SK-N-SH (cell line): ENCODE measurements around the gene CCDC88B. TPM values are rescaled to one million over a fixed set of nuclear protein-coding genes. Genes with fewer than 3 reads are reported as not detected.

Experiments
- CTCF ChIA-PET: fragments of 300-600, 350-600 bp; formaldehyde crosslinking; extraction: SDS; loops from one replicate; lab custom pipeline; 2021; lab: Yijun Ruan, JAX
- POLR2A ChIA-PET: fragments of 350-600 bp; sonication (Branson Sonifier 250); formaldehyde crosslinking; extraction: SDS; loops from one replicate; lab custom pipeline; 2020; ENCODE audit warnings: antibody characterized with exemption, inconsistent platforms; lab: Yijun Ruan, JAX
- DNase-seq: peaks from one replicate; pipeline ENCODE4 v3.0.0; 2012
- H2AFZ ChIP-seq: fragments of 200-600 bp; sonication (generic); 2 replicates; pipeline ENCODE4 v1.8.1; 2016; ENCODE audit warnings: antibody characterized with exemption, mild to moderate bottlenecking, low read depth
- H3F3A ChIP-seq: fragments of 200-600 bp; sonication (generic); replicated peaks from 2 replicates; pipeline ENCODE3; 2016; ENCODE audit warnings: antibody characterized with exemption, mild to moderate bottlenecking; ENCODE audit not compliant: insufficient read depth
- H3K27ac ChIP-seq, 2 experiments: fragments of 200-500 bp in 1 of 2; fragments of 200-600 bp in 1 of 2; sonication (Bioruptor generic) in 1 of 2; sonication (generic), shearing (Covaris generic) in 1 of 2; 2 replicates each; pipeline versions ENCODE4 v1.5.1 to v1.6.1; 2014 to 2016; ENCODE audit warnings: low read depth in 2 of 2, inconsistent platforms in 1 of 2, low read length in 1 of 2, mild to moderate bottlenecking in 1 of 2, mixed read lengths in 1 of 2
- H3K27me3 ChIP-seq: fragments of 200-600 bp; sonication (generic), shearing (Covaris generic); 2 replicates; pipeline ENCODE4 v1.6.1; 2016; ENCODE audit warnings: mixed run types; ENCODE audit not compliant: insufficient read depth
- H3K36me3 ChIP-seq, 2 experiments: fragments of 200-500 bp in 1 of 2; fragments of 200-600 bp in 1 of 2; sonication (Bioruptor generic) in 1 of 2; sonication (generic) in 1 of 2; replicated peaks in 1 of 2; 2 replicates each; pipeline versions ENCODE3 to v1.5.1; 2014 to 2016; ENCODE audit warnings: low read length in 1 of 2, mild to moderate bottlenecking in 1 of 2; ENCODE audit not compliant: insufficient read depth in 2 of 2, control insufficient read depth in 1 of 2
- H3K4me1 ChIP-seq, 2 experiments: fragments of 200-500 bp in 1 of 2; fragments of 200-600 bp in 1 of 2; sonication (Bioruptor generic) in 1 of 2; sonication (generic), shearing (Covaris generic) in 1 of 2; 2 replicates each; pipeline versions ENCODE4 v1.5.1 to v1.6.1; 2014 to 2016; ENCODE audit warnings: low read depth in 1 of 2, low read length in 1 of 2, mixed run types in 1 of 2; ENCODE audit not compliant: insufficient read depth in 2 of 2, control insufficient read depth in 1 of 2
- H3K4me2 ChIP-seq: fragments of 200-600 bp; sonication (generic), shearing (Covaris generic); 2 replicates; pipeline ENCODE4 v1.6.1; 2017; ENCODE audit warnings: mixed run types
- H3K4me3 ChIP-seq, 2 experiments: fragments of 200-500 bp in 1 of 2; fragments of 200-600 bp in 1 of 2; sonication (Bioruptor generic) in 1 of 2; sonication (generic), shearing (Covaris generic) in 1 of 2; 2 replicates each; pipeline versions ENCODE4 v1.5.1 to v1.8.1; 2014 to 2016; ENCODE audit warnings: low read depth in 2 of 2, inconsistent platforms in 1 of 2, low read length in 1 of 2, mild to moderate bottlenecking in 1 of 2, mixed read lengths in 1 of 2, moderate library complexity in 1 of 2
- H3K79me2 ChIP-seq: fragments of 200-600 bp; sonication (generic); 2 replicates; pipeline ENCODE4 v1.8.1; 2017; ENCODE audit warnings: mild to moderate bottlenecking; ENCODE audit not compliant: insufficient read depth
- H3K9ac ChIP-seq: fragments of 200-600 bp; sonication (generic); 2 replicates; pipeline ENCODE4 v1.6.1; 2017; ENCODE audit warnings: mixed run types
- H3K9me2 ChIP-seq: fragments of 200-600 bp; sonication (generic); 2 replicates; pipeline ENCODE4 v1.6.1; 2017; ENCODE audit warnings: mixed run types
- H3K9me3 ChIP-seq: fragments of 200-600 bp; sonication (generic); 2 replicates; pipeline ENCODE4 v1.6.1; 2017; ENCODE audit warnings: mixed run types, mild to moderate bottlenecking, moderate library complexity
- H4K20me1 ChIP-seq: fragments of 200-600 bp; sonication (generic); 2 replicates; pipeline ENCODE4 v1.6.1; 2017; ENCODE audit warnings: mild to moderate bottlenecking, mixed run types; ENCODE audit not compliant: insufficient read depth
- CHD2 ChIP-seq: fragments of 150-350 bp; IDR thresholded peaks from 2 replicates; pipeline ENCODE4 v1.6.1; 2018; ENCODE audit warnings: low read length; ENCODE audit not compliant: partially characterized antibody
- EZH2phosphoT487 ChIP-seq: fragments of 200-600 bp; sonication (generic); IDR thresholded peaks from 2 replicates; pipeline ENCODE4 v1.6.1; 2017; ENCODE audit warnings: low read depth, mixed run types, mild to moderate bottlenecking, antibody characterized with exemption, moderate library complexity, borderline replicate concordance
- FOSL2 ChIP-seq: IDR thresholded peaks from 2 replicates; pipeline ENCODE4 v1.4.0; 2012; ENCODE audit warnings: low read depth, mild to moderate bottlenecking, moderate library complexity, borderline replicate concordance
- FOXJ3 ChIP-seq: sonication (generic); formaldehyde crosslinking; IDR thresholded peaks from 2 replicates; pipeline ENCODE4 v1.5.1; 2020; ENCODE audit warnings: mild to moderate bottlenecking, missing genetic modification reagents
- FOXM1 ChIP-seq: IDR thresholded peaks from 2 replicates; pipeline ENCODE4 v1.4.0; 2012; ENCODE audit warnings: low read depth, mild to moderate bottlenecking
- GABPA ChIP-seq: IDR thresholded peaks from 2 replicates; pipeline ENCODE4 v1.4.0; 2012; ENCODE audit warnings: low read depth, mild to moderate bottlenecking
- GATA2 ChIP-seq: sonication (generic); formaldehyde crosslinking; IDR thresholded peaks from 2 replicates; pipeline ENCODE4 v1.5.0; 2020; ENCODE audit warnings: mild to moderate bottlenecking, missing genetic modification reagents
- MXI1 ChIP-seq: IDR thresholded peaks from 2 replicates; pipeline ENCODE4 v1.6.1; 2012; ENCODE audit warnings: mild to moderate bottlenecking, low read depth, low read length, improper control_type of control experiment
- RCOR1 ChIP-seq: fragments of 150-350 bp; IDR thresholded peaks from 2 replicates; pipeline ENCODE4 v1.6.1; 2017; ENCODE audit warnings: antibody characterized with exemption, low read length
- TAF1 ChIP-seq: IDR thresholded peaks from 2 replicates; pipeline ENCODE4 v1.6.1; 2012; ENCODE audit warnings: low read depth, mild to moderate bottlenecking, low read length, moderate library complexity, borderline replicate concordance
- USF1 ChIP-seq: IDR thresholded peaks from 2 replicates; pipeline ENCODE4 v1.4.0; 2012; ENCODE audit warnings: low read depth, borderline replicate concordance
- ZBTB33 ChIP-seq: IDR thresholded peaks from 2 replicates; pipeline ENCODE4 v1.4.0; 2012; ENCODE audit warnings: low read depth, borderline replicate concordance
- WGBS: methylation state at CpG from one replicate; pipeline ENCODE4 v1.1.6; 2017; ENCODE audit warnings: low lambda C conversion rate; 5-methylcytosine and 5-hydroxymethylcytosine counted together
- polyA plus RNA-seq, 3 experiments: library from polyadenylated mRNA; depleted of rRNA; stranded (reverse); fragments of >200 nt; gene quantifications; 2 replicates each; pipeline ENCODE4 v1.2.3, GENCODE V29; 2012

The CCDC88B gene
- polyA plus RNA-seq, 1 of the 3 experiments (the other 2 are of a cell fraction): 3.4 TPM

DNA sequence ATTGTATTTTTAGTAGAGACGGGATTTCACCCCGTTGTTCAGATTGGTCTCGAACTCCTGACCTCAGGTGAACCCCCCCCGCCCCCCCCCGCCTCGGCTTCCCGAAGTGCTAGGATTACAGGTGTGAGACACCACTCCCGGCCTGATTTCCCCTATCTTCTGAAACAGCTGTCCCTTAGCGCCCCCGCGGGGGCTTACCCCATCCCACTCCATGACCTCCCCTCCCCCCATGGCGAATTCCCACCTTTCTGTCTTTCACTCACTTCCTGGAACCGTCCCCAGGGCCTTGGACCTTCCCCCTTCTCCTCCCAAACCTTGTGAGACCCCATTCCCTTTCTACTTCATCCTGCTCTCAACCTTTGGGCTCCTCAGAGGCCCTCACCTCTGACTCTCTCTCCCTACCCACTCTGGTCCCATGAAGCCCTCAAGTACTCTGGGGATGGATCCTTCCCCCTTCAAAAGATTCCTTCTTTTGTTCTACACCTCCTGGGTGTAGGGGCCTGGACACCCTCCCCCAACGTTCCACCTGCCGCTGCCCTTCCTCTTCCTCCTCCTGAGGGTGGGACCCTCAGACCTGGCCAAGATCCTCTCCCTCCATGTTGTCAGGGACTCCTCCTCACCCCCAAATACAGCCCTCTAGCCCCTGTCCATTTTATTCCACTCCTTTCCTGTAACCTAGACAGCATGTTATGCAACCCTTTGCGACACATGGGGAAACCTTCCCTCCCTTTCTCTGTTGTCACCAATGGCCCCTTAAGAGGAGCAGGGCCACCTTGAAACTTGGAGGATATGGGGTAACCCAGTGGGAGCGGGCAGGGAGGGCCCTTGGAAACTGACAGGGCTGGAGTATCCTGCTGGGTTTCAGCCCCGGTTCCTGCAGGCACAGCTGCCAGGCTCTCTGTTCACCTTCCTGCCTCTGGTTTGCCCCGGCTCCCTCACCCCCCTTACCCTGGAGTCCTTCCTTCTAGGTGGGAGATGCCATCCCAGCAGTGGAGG, 20.9 kb upstream of the CCDC88B start (continued):
- no peak for TF ChIP-seq USF1
- no peak for TF ChIP-seq FOXM1
- TF ChIP-seq, all 33 proteins: peak for 0

GRCh38 chr11:64320556-64320955, 19.4 kb upstream of the CCDC88B start:
- ChIA-PET CTCF (no interaction called here), POLR2A (no interaction called here)
- WGBS: 95% methylated on average over 5 of the region's 7 CpGs
- no peak for DNase-seq
- Histone ChIP-seq H3F3A (peaks cover 8% of the 10 kb centered on the region), H3K36me3 (peaks cover 0 to 18% of the 10 kb centered on the region in 2 experiments), H3K4me3 (no peak overlapping the region), H3K9me3 (no peaks in the 10 kb centered on the region), H2AFZ (no peak overlapping the region), H3K4me1 (peaks cover 0 to 15% of the 10 kb centered on the region in 2 experiments; a peak in 2 of 4 replicates), H3K9ac (no peak overlapping the region), H4K20me1 (no peaks in the 10 kb centered on the region), H3K27ac (no peak overlapping the region), H3K27me3 (no peaks in the 10 kb centered on the region), H3K79me2 (peaks cover 39% of the 10 kb centered on the region), H3K9me2 (no peaks in the 10 kb centered on the region)
- TF ChIP-seq EZH2phosphoT487: no peak
- TF ChIP-seq TAF1: no peak
- no peak for TF ChIP-seq GATA2
- TF ChIP-seq FOSL2: no peak
- no peak for TF ChIP-seq GABPA
- no peak for TF ChIP-seq ZBTB33
- TF ChIP-seq RCOR1: no peak
- no peak for TF ChIP-seq CHD2
- TF ChIP-seq FOXJ3: no peak
- no peak for TF ChIP-seq MXI1
- TF ChIP-seq, all 33 proteins: peak for 0
- H3K4me2 ChIP-seq: no peak overlapping the region
